IMR-90 (cell line): ENCODE data around the gene KCNJ6. TPM values are rescaled to one million over a fixed set of nuclear protein-coding genes. Genes with fewer than 3 reads are reported as not detected.

Experiments
- ATAC-seq: fragments of 200-7000 bp; cut with Tn5 transposase; 2 replicates; pipeline ENCODE4 v1.9.1; 2020; ENCODE audit warnings: low read depth, mild to moderate bottlenecking, moderate library complexity
- BruUV-seq: library from RNA; stranded (reverse); fragments of 400-500 nt; replicated peaks from 2 replicates; lab custom pipeline; 2021; lab: Mats Ljungman, UMichigan
- CTCF ChIA-PET: fragments of 300-600 bp; formaldehyde crosslinking; extraction: SDS; loops from one replicate; lab custom pipeline; 2021; ENCODE audit warnings: antibody characterized with exemption; lab: Yijun Ruan, JAX
- POLR2A ChIA-PET: fragments of 300-600 bp; sonication (Branson Sonifier 250); formaldehyde crosslinking; loops from one replicate; lab custom pipeline; 2022; ENCODE audit warnings: antibody characterized with exemption; ENCODE audit not compliant: unreplicated experiment; lab: Charles Lee
- DNase-seq: peaks from one replicate; pipeline ENCODE4 v3.0.0; 2013
- H2AFZ ChIP-seq: replicated peaks from 2 replicates; pipeline ENCODE3; 2013; ENCODE audit warnings: low read length, mild to moderate bottlenecking; ENCODE audit not compliant: poor library complexity
- H2AK5ac ChIP-seq: 2 replicates; pipeline ENCODE4 v1.6.1; 2013; ENCODE audit warnings: low read depth, low read length, inconsistent platforms
- H2AK9ac ChIP-seq: replicated peaks from 2 replicates; pipeline ENCODE3; 2013; ENCODE audit warnings: mild to moderate bottlenecking, low read depth, low read length, moderate library complexity; ENCODE audit not compliant: poor library complexity
- H2BK120ac ChIP-seq: 2 replicates; pipeline ENCODE4 v1.6.1; 2013; ENCODE audit warnings: low read depth, low read length, inconsistent platforms
- H2BK15ac ChIP-seq: 3 replicates; pipeline ENCODE4 v1.6.1; 2013; ENCODE audit warnings: low read depth, low read length, inconsistent platforms
- H2BK20ac ChIP-seq: 2 replicates; pipeline ENCODE4 v1.6.1; 2013; ENCODE audit warnings: low read depth, mild to moderate bottlenecking, inconsistent platforms, low read length, moderate library complexity
- H2BK5ac ChIP-seq: 2 replicates; pipeline ENCODE4 v1.6.1; 2013; ENCODE audit warnings: mild to moderate bottlenecking, low read depth, low read length, inconsistent platforms; ENCODE audit not compliant: poor library complexity, severe bottlenecking
- H3K14ac ChIP-seq: replicated peaks from 2 replicates; pipeline ENCODE4 v1.6.1; 2013; ENCODE audit warnings: low read depth, low read length, inconsistent platforms
- H3K18ac ChIP-seq: 2 replicates; pipeline ENCODE4 v1.6.1; 2013; ENCODE audit warnings: low read depth, low read length, control low read depth
- H3K23ac ChIP-seq: 2 replicates; pipeline ENCODE4 v1.6.1; 2013; ENCODE audit warnings: low read depth, low read length, inconsistent platforms
- H3K27ac ChIP-seq: 2 replicates; pipeline ENCODE4 v1.5.1; 2013; ENCODE audit warnings: mild to moderate bottlenecking, control low read depth, low read length; ENCODE audit not compliant: insufficient read depth
- H3K27me3 ChIP-seq: 2 replicates; pipeline ENCODE4 v1.6.1; 2013; ENCODE audit warnings: low read length; ENCODE audit not compliant: control insufficient read depth, insufficient read depth
- H3K36me3 ChIP-seq: 2 replicates; pipeline ENCODE4 v1.6.1; 2013; ENCODE audit warnings: low read length, mixed read lengths; ENCODE audit not compliant: control insufficient read depth, insufficient read depth
- H3K4ac ChIP-seq: 2 replicates; pipeline ENCODE4 v1.6.1; 2013; ENCODE audit warnings: low read depth, low read length, inconsistent platforms
- H3K4me1 ChIP-seq: 2 replicates; pipeline ENCODE4 v1.6.1; 2013; ENCODE audit warnings: low read length, mixed read lengths; ENCODE audit not compliant: control insufficient read depth, insufficient read depth
- H3K4me2 ChIP-seq: 2 replicates; pipeline ENCODE4 v1.6.1; 2013; ENCODE audit warnings: low read depth, mild to moderate bottlenecking, control low read depth, low read length, moderate library complexity
- H3K4me3 ChIP-seq: 2 replicates; pipeline ENCODE4 v1.5.1; 2013; ENCODE audit warnings: low read depth, mild to moderate bottlenecking, control low read depth, low read length, moderate library complexity; ENCODE audit not compliant: insufficient read depth
- H3K56ac ChIP-seq: 2 replicates; pipeline ENCODE4 v1.6.1; 2013; ENCODE audit warnings: low read length, inconsistent platforms; ENCODE audit not compliant: insufficient read depth; ENCODE audit errors: extremely low read depth
- H3K79me1 ChIP-seq, 2 experiments: 2 replicates each; pipeline ENCODE4 v1.6.1; 2013; ENCODE audit warnings: low read length in 2 of 2, inconsistent platforms in 1 of 2, low read depth in 1 of 2
- H3K9ac ChIP-seq: 2 replicates; pipeline ENCODE4 v1.6.1; 2013; ENCODE audit warnings: low read depth, low read length, control low read depth
- H3K9me1 ChIP-seq: 2 replicates; pipeline ENCODE4 v1.6.1; 2013; ENCODE audit warnings: low read length, inconsistent platforms; ENCODE audit not compliant: insufficient read depth
- H3K9me3 ChIP-seq: 2 replicates; pipeline ENCODE4 v1.6.1; 2013; ENCODE audit warnings: low read length; ENCODE audit not compliant: control insufficient read depth, insufficient read depth
- H4K20me1 ChIP-seq: 2 replicates; pipeline ENCODE4 v1.6.1; 2013; ENCODE audit warnings: low read length, inconsistent platforms; ENCODE audit not compliant: insufficient read depth
- H4K5ac ChIP-seq: 2 replicates; pipeline ENCODE4 v1.6.1; 2013; ENCODE audit warnings: mild to moderate bottlenecking, low read depth, low read length, control low read depth
- H4K8ac ChIP-seq, 2 experiments: 2 replicates each; pipeline ENCODE4 v1.6.1; 2013; ENCODE audit warnings: low read depth in 2 of 2, low read length in 2 of 2, control low read depth in 1 of 2, inconsistent platforms in 1 of 2
- H4K91ac ChIP-seq: 2 replicates; pipeline ENCODE4 v1.6.1; 2013; ENCODE audit warnings: low read depth, low read length, inconsistent platforms; ENCODE audit not compliant: insufficient read depth
- FOS ChIP-seq: fragments of 150-350 bp; IDR thresholded peaks from 2 replicates; pipeline ENCODE4 v1.6.1; 2016; ENCODE audit warnings: low read depth, low read length
- MAFK ChIP-seq: IDR thresholded peaks from 2 replicates; pipeline ENCODE4 v1.6.1; 2012; ENCODE audit warnings: low read depth, low read length, improper control_type of control experiment
- NFE2L2 ChIP-seq: fragments of 150-350 bp; IDR thresholded peaks from 2 replicates; pipeline ENCODE4 v1.6.1; 2016; ENCODE audit warnings: low read depth, mild to moderate bottlenecking, low read length
- RAD21 ChIP-seq: IDR thresholded peaks from 2 replicates; pipeline ENCODE4 v1.6.1; 2012; ENCODE audit warnings: low read length, improper control_type of control experiment
- RFX5 ChIP-seq: IDR thresholded peaks from 2 replicates; pipeline ENCODE4 v1.8.0; 2012; ENCODE audit warnings: low read depth, mild to moderate bottlenecking, low read length, moderate library complexity
- WGBS, 2 experiments: methylation state at CpG; one replicate each; pipeline versions ENCODE4 v1.1.5 to v1.1.7; 2013; ENCODE audit warnings: missing lambda C conversion rate in 2 of 2; ENCODE audit not compliant: insufficient read length in 1 of 2; ENCODE audit errors: extremely low coverage in 2 of 2; 5-methylcytosine and 5-hydroxymethylcytosine counted together
- dilution Hi-C: fragments of 300-500 bp; cut with HindIII; formaldehyde crosslinking; loops from one replicate; pipeline ENCODE4 v1.14.3; 2018; ENCODE audit warnings: low sequenced_read_pairs; ENCODE audit not compliant: unreplicated experiment
- in situ Hi-C: fragments of 300-500 bp; cut with MboI; formaldehyde crosslinking; loops from 3 replicates; pipeline ENCODE4 v1.14.3; 2019; ENCODE audit warnings: low sequenced_read_pairs, inconsistent platforms, mixed read lengths
- intact Hi-C: fragments of 100-400 bp; cut with micrococcal nuclease; formaldehyde crosslinking; loops from 2 replicates; pipeline ENCODE4 v1.10.0; 2022
- polyA plus RNA-seq, 3 experiments: library from polyadenylated mRNA; depleted of rRNA; stranded (reverse); fragments of >200 nt; gene quantifications; 2 replicates each; pipeline ENCODE4 v1.2.3, GENCODE V29; 2012; ENCODE audit warnings: low replicate concordance in 1 of 3
- total RNA-seq: library from RNA; depleted of rRNA; stranded (reverse); fragments of >200 nt; gene quantifications from 2 replicates; pipeline ENCODE4 v1.2.3, GENCODE V29; 2012
- TF ChIP-seq, protein P1 (sequence below): fragments of 150-350 bp; IDR thresholded peaks from 2 replicates; pipeline ENCODE4 v1.6.1; 2016; ENCODE audit warnings: low read depth, mild to moderate bottlenecking, low read length, moderate library complexity, borderline replicate concordance
- TF ChIP-seq, protein P2 (sequence below): conservative IDR thresholded peaks from 2 replicates; pipeline ENCODE4 v1.5.1; 2012; ENCODE audit warnings: mild to moderate bottlenecking, low read depth, low read length, improper control_type of control experiment
- TF ChIP-seq, protein P3 (sequence below): fragments of 150-350 bp; IDR thresholded peaks from 2 replicates; pipeline ENCODE4 v1.6.1; 2017; ENCODE audit warnings: mild to moderate bottlenecking, antibody characterized with exemption, low read length, low read depth

KCNJ6 gene
- total and polyA plus RNA-seq, 2 of the 4 experiments (the other 2 are of a cell fraction) = under 0.01 to 0.02 TPM

DNA sequence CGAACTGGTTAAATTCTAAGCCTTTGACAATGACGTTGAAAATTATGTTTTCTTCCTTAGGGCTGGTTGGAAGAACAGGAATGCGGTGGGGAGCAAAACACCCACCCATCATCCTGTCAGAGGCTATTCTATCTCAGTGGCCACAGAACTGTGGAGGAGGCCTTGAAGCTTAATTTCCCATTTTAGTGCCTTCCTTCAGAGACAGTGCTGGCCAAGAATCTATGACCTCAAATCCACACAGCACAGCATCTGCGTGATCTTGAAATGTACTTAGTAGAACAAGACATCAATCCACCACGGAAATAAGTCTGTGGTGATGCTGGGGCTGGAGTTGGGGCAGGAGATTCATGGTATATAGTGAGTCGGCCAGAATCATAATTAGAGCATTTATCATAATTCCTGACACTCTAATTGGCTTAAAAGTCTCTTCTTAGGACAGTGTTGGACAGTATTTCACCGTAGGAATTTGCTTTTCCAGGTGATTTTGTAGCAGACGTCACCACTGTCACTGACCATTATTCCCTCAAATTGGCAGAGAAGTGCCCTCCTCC, 113.1 kb downstream of the KCNJ6 start:
- intact Hi-C loops = no loop called here
- Histone ChIP-seq H3K9me3 (peaks cover 2% of the 10 kb centered on the region; the same call in 1 of the 2 replicates), H4K8ac (no peak overlapping the region), H2AK9ac (no peak overlapping the region), H3K56ac (no peak overlapping the region), H3K9ac (no peak overlapping the region), H3K4me2 (no peak overlapping the region), H3K4me1 (peaks cover 11% of the 10 kb centered on the region), H3K36me3 (no peaks in the 10 kb centered on the region), H4K91ac (no peak overlapping the region), H3K4me3 (no peak overlapping the region), H4K20me1 (no peaks in the 10 kb centered on the region), H2BK120ac (no peak overlapping the region), H3K27me3 (no peaks in the 10 kb centered on the region), H3K4ac (no peak overlapping the region), H2AK5ac (no peak overlapping the region; the same call in 1 of the 2 replicates), H2AFZ (no peak overlapping the region), H4K5ac (no peak overlapping the region), H3K23ac (no peak overlapping the region), H2BK20ac (no peak overlapping the region), H3K14ac (no peak overlapping the region), H2BK15ac (peak overlapping the region; percentile 52; the same call in 1 of the 3 replicates), H3K79me1 (no peaks in the 10 kb centered on the region), H3K18ac (no peak overlapping the region), H2BK5ac (no peak overlapping the region), H3K27ac (no peak overlapping the region), H3K9me1 (peaks cover 9% of the 10 kb centered on the region)
- dilution Hi-C loops = no loop called here
- ChIA-PET CTCF (no interaction called here), POLR2A (no interaction called here)
- WGBS, 2 experiments = 91% methylated on average over 3 of the region's 8 CpGs; no CpG with 5 or more reads in 1 of the 2 experiments
- TF ChIP-seq, protein P1, sequence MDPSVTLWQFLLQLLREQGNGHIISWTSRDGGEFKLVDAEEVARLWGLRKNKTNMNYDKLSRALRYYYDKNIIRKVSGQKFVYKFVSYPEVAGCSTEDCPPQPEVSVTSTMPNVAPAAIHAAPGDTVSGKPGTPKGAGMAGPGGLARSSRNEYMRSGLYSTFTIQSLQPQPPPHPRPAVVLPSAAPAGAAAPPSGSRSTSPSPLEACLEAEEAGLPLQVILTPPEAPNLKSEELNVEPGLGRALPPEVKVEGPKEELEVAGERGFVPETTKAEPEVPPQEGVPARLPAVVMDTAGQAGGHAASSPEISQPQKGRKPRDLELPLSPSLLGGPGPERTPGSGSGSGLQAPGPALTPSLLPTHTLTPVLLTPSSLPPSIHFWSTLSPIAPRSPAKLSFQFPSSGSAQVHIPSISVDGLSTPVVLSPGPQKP = no peak
- TF ChIP-seq FOS (no peak), NFE2L2 (no peak), RFX5 (no peak), MAFK (no peak), RAD21 (no peak)
- TF ChIP-seq, protein P2, sequence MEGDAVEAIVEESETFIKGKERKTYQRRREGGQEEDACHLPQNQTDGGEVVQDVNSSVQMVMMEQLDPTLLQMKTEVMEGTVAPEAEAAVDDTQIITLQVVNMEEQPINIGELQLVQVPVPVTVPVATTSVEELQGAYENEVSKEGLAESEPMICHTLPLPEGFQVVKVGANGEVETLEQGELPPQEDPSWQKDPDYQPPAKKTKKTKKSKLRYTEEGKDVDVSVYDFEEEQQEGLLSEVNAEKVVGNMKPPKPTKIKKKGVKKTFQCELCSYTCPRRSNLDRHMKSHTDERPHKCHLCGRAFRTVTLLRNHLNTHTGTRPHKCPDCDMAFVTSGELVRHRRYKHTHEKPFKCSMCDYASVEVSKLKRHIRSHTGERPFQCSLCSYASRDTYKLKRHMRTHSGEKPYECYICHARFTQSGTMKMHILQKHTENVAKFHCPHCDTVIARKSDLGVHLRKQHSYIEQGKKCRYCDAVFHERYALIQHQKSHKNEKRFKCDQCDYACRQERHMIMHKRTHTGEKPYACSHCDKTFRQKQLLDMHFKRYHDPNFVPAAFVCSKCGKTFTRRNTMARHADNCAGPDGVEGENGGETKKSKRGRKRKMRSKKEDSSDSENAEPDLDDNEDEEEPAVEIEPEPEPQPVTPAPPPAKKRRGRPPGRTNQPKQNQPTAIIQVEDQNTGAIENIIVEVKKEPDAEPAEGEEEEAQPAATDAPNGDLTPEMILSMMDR = no peak
- TF ChIP-seq, protein P3, sequence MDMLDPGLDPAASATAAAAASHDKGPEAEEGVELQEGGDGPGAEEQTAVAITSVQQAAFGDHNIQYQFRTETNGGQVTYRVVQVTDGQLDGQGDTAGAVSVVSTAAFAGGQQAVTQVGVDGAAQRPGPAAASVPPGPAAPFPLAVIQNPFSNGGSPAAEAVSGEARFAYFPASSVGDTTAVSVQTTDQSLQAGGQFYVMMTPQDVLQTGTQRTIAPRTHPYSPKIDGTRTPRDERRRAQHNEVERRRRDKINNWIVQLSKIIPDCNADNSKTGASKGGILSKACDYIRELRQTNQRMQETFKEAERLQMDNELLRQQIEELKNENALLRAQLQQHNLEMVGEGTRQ = no peak
- no TSS peak for BruUV-seq
- no peak for ATAC-seq
- in situ Hi-C loops = no loop called here
- no peak for DNase-seq
